Nephron progenitor cell (in vitro differentiated cells): Measurements from ENCODE around the gene ZFP3.
A peak's percentile ranks its signal among the peaks of the same experiment; 100 is the strongest.

ENCODE experiments used
- DNase-seq: peaks from one replicate; pipeline ENCODE4 v3.0.0; 2021
- H3K27ac Mint-ChIP-seq: 2 replicates; pipeline ENCODE4 v1.8.0; 2021; ENCODE audit warnings: mild to moderate bottlenecking, moderate library complexity, mixed read lengths
- H3K27me3 Mint-ChIP-seq: 2 replicates; pipeline ENCODE4 v1.8.0; 2021; ENCODE audit warnings: mild to moderate bottlenecking, low read depth, mixed read lengths; ENCODE audit not compliant: poor library complexity
- H3K36me3 Mint-ChIP-seq: 2 replicates; pipeline ENCODE4 v1.8.0; 2021; ENCODE audit warnings: low read depth, mixed read lengths
- H3K4me1 Mint-ChIP-seq: 2 replicates; pipeline ENCODE4 v1.8.0; 2021; ENCODE audit warnings: mixed read lengths
- H3K4me3 Mint-ChIP-seq: 2 replicates; pipeline ENCODE4 v1.8.0; 2021; ENCODE audit warnings: mild to moderate bottlenecking, moderate library complexity, mixed read lengths
- H3K9me3 Mint-ChIP-seq: 2 replicates; pipeline ENCODE4 v1.8.0; 2021; ENCODE audit warnings: mild to moderate bottlenecking, moderate library complexity, mixed read lengths
- CTCF ChIP-seq: fragments of 200-600 bp; sonication (generic); IDR thresholded peaks from 2 replicates; pipeline ENCODE4 v1.5.0; 2021; ENCODE audit warnings: antibody characterized with exemption

ZFP3 gene

GRCh38 chr17:5097101-5097834 lies 19.0 kb downstream of the ZFP3 start:
- peak overlapping the region; percentile 93 for H3K4me3 Mint-ChIP-seq
- no peak for TF ChIP-seq CTCF
- H3K27ac Mint-ChIP-seq: no peak overlapping the region
- peak; percentile 74 for DNase-seq
- peaks cover 78% of the 10 kb centered on the region for H3K9me3 Mint-ChIP-seq
- H3K36me3 Mint-ChIP-seq: peaks cover 26% of the 10 kb centered on the region
- H3K27me3 Mint-ChIP-seq: peaks cover 50% of the 10 kb centered on the region
- peaks cover 12% of the 10 kb centered on the region for H3K4me1 Mint-ChIP-seq

GRCh38 chr17:5099271-5099670 lies 21.0 kb downstream of the ZFP3 start:
- DNase-seq: peak; percentile 18
- peaks cover 26% of the 10 kb centered on the region for H3K36me3 Mint-ChIP-seq
- H3K4me3 Mint-ChIP-seq: peak overlapping the region; percentile 15
- no peak overlapping the region for H3K27ac Mint-ChIP-seq
- H3K27me3 Mint-ChIP-seq: peaks cover 50% of the 10 kb centered on the region
- TF ChIP-seq CTCF: no peak
- H3K4me1 Mint-ChIP-seq: peaks cover 12% of the 10 kb centered on the region
- H3K9me3 Mint-ChIP-seq: peaks cover 75% of the 10 kb centered on the region

GRCh38 chr17:5100832-5101231 lies 22.6 kb downstream of the ZFP3 start:
- no peak overlapping the region for H3K27ac Mint-ChIP-seq
- H3K27me3 Mint-ChIP-seq: peaks cover 43% of the 10 kb centered on the region
- peaks cover 12% of the 10 kb centered on the region for H3K4me1 Mint-ChIP-seq
- no peak for DNase-seq
- peaks cover 33% of the 10 kb centered on the region for H3K36me3 Mint-ChIP-seq
- H3K4me3 Mint-ChIP-seq: no peak overlapping the region
- no peak for TF ChIP-seq CTCF
- H3K9me3 Mint-ChIP-seq: peaks cover 77% of the 10 kb centered on the region

- TF ChIP-seq CTCF: no peak
- H3K4me1 Mint-ChIP-seq: peaks cover 28% of the 10 kb centered on the region
- peaks cover 60% of the 10 kb centered on the region for H3K9me3 Mint-ChIP-seq
- H3K36me3 Mint-ChIP-seq: peaks cover 62% of the 10 kb centered on the region
- peak overlapping the region; percentile 63 for H3K27ac Mint-ChIP-seq
- DNase-seq: no peak
- H3K4me3 Mint-ChIP-seq: peak overlapping the region; percentile 88
- H3K27me3 Mint-ChIP-seq: peaks cover 19% of the 10 kb centered on the region
Measured at GRCh38 chr17:5110816-5111215, 32.5 kb downstream of the ZFP3 start.

GRCh38 chr17:5111402-5112204 lies 33.3 kb downstream of the ZFP3 start, which contains the start of gene ZNF232:
TSS of gene ZNF232 (minus strand) at chr17:5111878. CDS start at chr17:5111822, 56 bp downstream.
- Mint-ChIP-seq H3K27me3 (peaks cover 19% of the 10 kb centered on the region), H3K9me3 (peaks cover 56% of the 10 kb centered on the region), H3K4me3 (peak within 1 kb of the TSS; percentile 88), H3K27ac (peak within 1 kb of the TSS; percentile 96), H3K4me1 (peaks cover 28% of the 10 kb centered on the region), H3K36me3 (peaks cover 54% of the 10 kb centered on the region)
- peak; percentile 94 for DNase-seq
- no peak for TF ChIP-seq CTCF
